Vagina (tissue), 2 donors: ENCODE measurements around the gene GLIPR1.

ENCODE experiments used
- POLR2AphosphoS5 ChIP-seq, 2 donors: sonication (generic); formaldehyde crosslinking; IDR thresholded peaks; one replicate each; pipeline ENCODE4 v1.9.0; 2017; ENCODE audit warnings: antibody characterized with exemption in 2 of 2, mild to moderate bottlenecking in 2 of 2, low read depth in 1 of 2; ENCODE audit not compliant: insufficient read depth in 1 of 2
- TF ChIP-seq, protein P1 (sequence below), 3 experiments: fragments of 450-650 bp in 2 of 3; fragments of 200-600 bp in 1 of 3; sonication (generic) in 1 of 3; IDR thresholded peaks; one replicate each; pipeline ENCODE4 v1.5.1; 2017 to 2019; ENCODE audit warnings: antibody characterized with exemption in 3 of 3, mild to moderate bottlenecking in 2 of 3, moderate library complexity in 2 of 3

DNA sequence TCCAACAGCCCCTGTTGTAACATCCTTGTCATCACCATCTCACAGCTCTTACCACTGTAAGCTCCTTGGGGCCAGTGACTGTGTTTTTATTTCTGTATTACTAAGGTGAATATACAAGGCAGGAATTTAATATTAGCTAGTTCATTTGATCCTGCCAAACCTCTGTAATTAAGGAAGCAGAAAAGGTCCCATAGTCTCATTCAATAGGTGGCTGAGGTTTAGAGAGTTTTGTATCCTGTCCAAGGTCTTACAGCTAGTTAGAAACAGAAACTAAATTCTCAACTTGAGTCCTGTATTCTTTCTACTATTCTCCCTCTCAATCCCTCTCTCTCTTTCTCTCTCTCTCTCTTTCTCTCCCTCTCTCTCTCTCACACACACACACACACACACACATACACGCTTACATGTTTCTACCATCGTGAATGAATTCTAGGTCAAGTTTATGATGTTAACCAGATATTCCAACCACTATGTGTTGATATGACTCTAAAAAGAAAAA lies 543 bp upstream of the GLIPR1 start:
- TF ChIP-seq, protein P1, sequence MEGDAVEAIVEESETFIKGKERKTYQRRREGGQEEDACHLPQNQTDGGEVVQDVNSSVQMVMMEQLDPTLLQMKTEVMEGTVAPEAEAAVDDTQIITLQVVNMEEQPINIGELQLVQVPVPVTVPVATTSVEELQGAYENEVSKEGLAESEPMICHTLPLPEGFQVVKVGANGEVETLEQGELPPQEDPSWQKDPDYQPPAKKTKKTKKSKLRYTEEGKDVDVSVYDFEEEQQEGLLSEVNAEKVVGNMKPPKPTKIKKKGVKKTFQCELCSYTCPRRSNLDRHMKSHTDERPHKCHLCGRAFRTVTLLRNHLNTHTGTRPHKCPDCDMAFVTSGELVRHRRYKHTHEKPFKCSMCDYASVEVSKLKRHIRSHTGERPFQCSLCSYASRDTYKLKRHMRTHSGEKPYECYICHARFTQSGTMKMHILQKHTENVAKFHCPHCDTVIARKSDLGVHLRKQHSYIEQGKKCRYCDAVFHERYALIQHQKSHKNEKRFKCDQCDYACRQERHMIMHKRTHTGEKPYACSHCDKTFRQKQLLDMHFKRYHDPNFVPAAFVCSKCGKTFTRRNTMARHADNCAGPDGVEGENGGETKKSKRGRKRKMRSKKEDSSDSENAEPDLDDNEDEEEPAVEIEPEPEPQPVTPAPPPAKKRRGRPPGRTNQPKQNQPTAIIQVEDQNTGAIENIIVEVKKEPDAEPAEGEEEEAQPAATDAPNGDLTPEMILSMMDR (IDR thresholded peaks at IDR 0.05), result no peak
- TF ChIP-seq POLR2AphosphoS5 (IDR thresholded peaks at IDR 0.05; ENCODE audit: insufficient read depth in 1 of 2, low read depth in 1 of 2), result no peak
